GM12874 (cell line): ENCODE data around the gene ZDHHC21.

Source experiments
- TF ChIP-seq, protein P1 (sequence below): IDR thresholded peaks from 2 replicates; pipeline ENCODE4 v1.5.1; 2011; ENCODE audit warnings: low read depth, mild to moderate bottlenecking, control low read depth, low read length, moderate library complexity; ENCODE audit not compliant: insufficient read depth

Gene ZDHHC21

DNA sequence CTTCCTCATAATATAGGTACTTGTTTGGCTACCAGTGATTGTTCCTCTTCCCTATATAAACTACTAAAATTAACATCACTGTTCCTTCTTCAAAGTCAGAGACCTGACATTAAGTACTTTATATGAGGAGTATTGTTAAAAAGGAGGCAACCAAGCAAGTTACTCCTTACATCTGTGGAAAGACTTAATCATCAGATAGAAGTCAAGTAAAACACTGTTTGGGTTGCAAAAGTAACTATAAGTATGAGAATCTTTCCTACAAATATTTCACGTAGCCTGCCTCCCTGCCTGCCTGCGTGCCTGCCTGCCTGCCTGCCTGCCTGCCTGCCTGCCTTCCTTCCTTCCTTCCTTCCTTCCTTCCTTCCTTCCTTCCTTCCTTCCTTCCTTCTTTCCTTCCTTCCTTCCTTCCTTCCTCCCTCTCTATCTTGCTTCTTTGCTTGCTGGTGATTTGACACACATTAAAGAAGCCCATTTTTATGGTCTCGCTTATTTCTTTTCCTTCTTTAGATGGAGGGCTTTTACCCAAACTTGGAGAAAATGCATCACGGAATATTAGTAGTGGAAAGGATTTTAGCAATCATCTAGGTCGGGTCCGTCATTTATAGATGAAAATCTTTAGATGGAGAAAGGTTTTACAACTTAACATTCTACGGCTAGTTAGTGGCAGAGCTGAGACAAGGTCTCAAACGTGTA lies 26.1 kb upstream of the ZDHHC21 start:
- TF ChIP-seq, protein P1, sequence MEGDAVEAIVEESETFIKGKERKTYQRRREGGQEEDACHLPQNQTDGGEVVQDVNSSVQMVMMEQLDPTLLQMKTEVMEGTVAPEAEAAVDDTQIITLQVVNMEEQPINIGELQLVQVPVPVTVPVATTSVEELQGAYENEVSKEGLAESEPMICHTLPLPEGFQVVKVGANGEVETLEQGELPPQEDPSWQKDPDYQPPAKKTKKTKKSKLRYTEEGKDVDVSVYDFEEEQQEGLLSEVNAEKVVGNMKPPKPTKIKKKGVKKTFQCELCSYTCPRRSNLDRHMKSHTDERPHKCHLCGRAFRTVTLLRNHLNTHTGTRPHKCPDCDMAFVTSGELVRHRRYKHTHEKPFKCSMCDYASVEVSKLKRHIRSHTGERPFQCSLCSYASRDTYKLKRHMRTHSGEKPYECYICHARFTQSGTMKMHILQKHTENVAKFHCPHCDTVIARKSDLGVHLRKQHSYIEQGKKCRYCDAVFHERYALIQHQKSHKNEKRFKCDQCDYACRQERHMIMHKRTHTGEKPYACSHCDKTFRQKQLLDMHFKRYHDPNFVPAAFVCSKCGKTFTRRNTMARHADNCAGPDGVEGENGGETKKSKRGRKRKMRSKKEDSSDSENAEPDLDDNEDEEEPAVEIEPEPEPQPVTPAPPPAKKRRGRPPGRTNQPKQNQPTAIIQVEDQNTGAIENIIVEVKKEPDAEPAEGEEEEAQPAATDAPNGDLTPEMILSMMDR: no peak

- TF ChIP-seq, protein P1: no peak
Measured at GRCh38 chr9:14715102-14715501, 21.9 kb upstream of the ZDHHC21 start.

DNA sequence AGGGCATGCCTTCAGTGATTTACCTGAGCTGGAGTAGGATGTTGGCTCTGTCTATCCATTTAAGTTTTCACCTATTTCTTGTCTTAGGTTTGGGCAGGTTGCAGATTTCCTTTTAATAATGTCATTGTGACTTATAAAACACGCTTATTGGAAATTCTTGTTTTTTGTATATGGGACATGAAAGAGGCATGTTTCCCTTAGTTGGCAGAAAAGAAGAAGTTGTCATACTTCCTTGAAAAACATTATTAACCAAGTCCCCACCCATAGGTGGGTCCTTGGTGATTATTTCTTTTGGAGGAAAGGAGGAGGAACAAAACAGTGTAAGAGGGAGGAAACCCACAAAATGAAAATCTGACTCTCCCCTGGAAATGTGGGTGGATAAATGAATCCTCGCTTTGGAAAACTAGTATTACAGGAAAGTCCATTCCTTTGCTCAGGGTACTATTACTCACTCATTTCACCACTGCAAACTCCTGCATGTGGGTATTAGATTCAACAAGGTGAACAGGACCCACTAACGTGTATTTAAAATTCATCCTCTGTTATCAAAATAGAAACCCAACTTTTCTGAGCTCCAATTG lies 20.0 kb upstream of the ZDHHC21 start:
- TF ChIP-seq, protein P1: no peak

DNA sequence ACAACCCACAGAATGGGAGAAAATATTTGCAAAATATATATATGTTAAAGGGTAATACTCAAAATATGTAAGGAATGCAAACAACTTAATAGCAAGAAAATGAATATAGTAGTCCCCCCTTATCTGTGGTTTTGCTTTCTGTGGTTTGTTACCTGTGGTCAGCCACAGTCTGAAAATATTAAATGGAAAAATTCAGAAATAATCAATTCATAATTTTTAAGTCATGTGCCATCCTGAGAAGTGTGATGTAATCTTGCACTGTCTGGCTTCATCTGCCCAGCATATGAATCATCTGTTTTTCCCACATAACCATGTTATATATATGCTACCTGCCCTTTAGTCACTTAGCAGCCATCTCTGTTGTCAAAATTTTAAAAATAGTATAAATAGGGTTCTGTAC lies 17.6 kb upstream of the ZDHHC21 start:
- TF ChIP-seq, protein P1: no peak

- TF ChIP-seq, protein P1: no peak
Measured at GRCh38 chr9:14706530-14707140, 13.4 kb upstream of the ZDHHC21 start.

- TF ChIP-seq, protein P1: no peak
Measured at GRCh38 chr9:14705079-14705478, 11.8 kb upstream of the ZDHHC21 start.

DNA sequence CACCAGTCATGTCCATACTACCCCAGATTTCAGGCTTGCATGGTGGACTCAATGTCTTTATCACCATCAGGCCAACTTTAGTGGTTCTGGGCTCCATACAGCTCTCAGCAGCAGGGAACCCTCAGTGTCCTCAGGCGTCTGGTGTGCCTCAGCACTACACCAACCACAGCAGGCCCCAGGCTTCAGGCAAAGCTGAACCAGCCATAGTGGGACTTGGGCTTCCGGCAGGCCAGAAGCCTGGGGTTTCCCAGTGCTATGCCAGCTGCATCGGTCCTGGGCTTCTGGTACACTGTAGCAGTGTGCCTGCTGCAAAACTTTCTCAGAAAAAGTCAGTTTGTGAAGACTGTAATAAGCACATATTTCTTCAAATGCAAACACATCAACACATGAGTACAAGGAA lies 11.0 kb upstream of the ZDHHC21 start:
- TF ChIP-seq, protein P1: no peak
